Suppressor macrophage treated with lipopolysaccharide for 4 hours (primary cell): Measurements from ENCODE around the gene SPO11.

ENCODE experiments used
- DNase-seq: peaks from one replicate; pipeline ENCODE4 v3.0.0-alpha.2; 2020

The SPO11 gene

GRCh38 chr20:57310821-57311514 lies 18.6 kb upstream of the SPO11 start:
- DNase-seq, result no peak

GRCh38 chr20:57312138-57312537 lies 17.5 kb upstream of the SPO11 start:
- no peak for DNase-seq

GRCh38 chr20:57313230-57313629 lies 16.4 kb upstream of the SPO11 start:
- no peak for DNase-seq

GRCh38 chr20:57313951-57314350 lies 15.7 kb upstream of the SPO11 start:
- no peak for DNase-seq

GRCh38 chr20:57315083-57315975 lies 14.3 kb upstream of the SPO11 start:
- no peak for DNase-seq

GRCh38 chr20:57315976-57316480 lies 13.6 kb upstream of the SPO11 start:
- DNase-seq, result no peak

- no peak for DNase-seq
Measured at GRCh38 chr20:57316795-57317201, 12.8 kb upstream of the SPO11 start.

GRCh38 chr20:57317316-57317788 lies 12.3 kb upstream of the SPO11 start:
- no peak for DNase-seq

- no peak for DNase-seq
Measured at GRCh38 chr20:57317789-57318371, 11.7 kb upstream of the SPO11 start.

- DNase-seq, result no peak
Measured at GRCh38 chr20:57319584-57319983, 10.0 kb upstream of the SPO11 start.

- DNase-seq, result no peak
Measured at GRCh38 chr20:57320358-57320757, 9.2 kb upstream of the SPO11 start.

- no peak for DNase-seq
Measured at GRCh38 chr20:57321142-57321541, 8.5 kb upstream of the SPO11 start.

GRCh38 chr20:57322476-57322875 lies 7.1 kb upstream of the SPO11 start:
- no peak for DNase-seq

GRCh38 chr20:57323034-57323433 lies 6.6 kb upstream of the SPO11 start:
- no peak for DNase-seq

GRCh38 chr20:57325632-57326356 lies 3.8 kb upstream of the SPO11 start:
- no peak for DNase-seq

GRCh38 chr20:57326667-57327455 lies 2.7 kb upstream of the SPO11 start:
- no peak for DNase-seq

GRCh38 chr20:57327820-57328219 lies 1.8 kb upstream of the SPO11 start:
- DNase-seq, result no peak

GRCh38 chr20:57330998-57331397 lies 1.4 kb downstream of the SPO11 start:
- DNase-seq, result no peak

GRCh38 chr20:57332105-57333089 lies 2.8 kb downstream of the SPO11 start:
- DNase-seq, result no peak

GRCh38 chr20:57335392-57335791 lies 5.8 kb downstream of the SPO11 start:
- no peak for DNase-seq

- DNase-seq, result no peak
Measured at GRCh38 chr20:57341663-57342062, 12.1 kb downstream of the SPO11 start.
